ENCODE data around the gene SOCS3. TPM values are rescaled to one million over a fixed set of nuclear protein-coding genes. Genes with fewer than 3 reads are reported as not detected.

SOCS3 gene
- total RNA-seq, 2 experiments from 2014 or later = 281 to 290 TPM

DNA sequence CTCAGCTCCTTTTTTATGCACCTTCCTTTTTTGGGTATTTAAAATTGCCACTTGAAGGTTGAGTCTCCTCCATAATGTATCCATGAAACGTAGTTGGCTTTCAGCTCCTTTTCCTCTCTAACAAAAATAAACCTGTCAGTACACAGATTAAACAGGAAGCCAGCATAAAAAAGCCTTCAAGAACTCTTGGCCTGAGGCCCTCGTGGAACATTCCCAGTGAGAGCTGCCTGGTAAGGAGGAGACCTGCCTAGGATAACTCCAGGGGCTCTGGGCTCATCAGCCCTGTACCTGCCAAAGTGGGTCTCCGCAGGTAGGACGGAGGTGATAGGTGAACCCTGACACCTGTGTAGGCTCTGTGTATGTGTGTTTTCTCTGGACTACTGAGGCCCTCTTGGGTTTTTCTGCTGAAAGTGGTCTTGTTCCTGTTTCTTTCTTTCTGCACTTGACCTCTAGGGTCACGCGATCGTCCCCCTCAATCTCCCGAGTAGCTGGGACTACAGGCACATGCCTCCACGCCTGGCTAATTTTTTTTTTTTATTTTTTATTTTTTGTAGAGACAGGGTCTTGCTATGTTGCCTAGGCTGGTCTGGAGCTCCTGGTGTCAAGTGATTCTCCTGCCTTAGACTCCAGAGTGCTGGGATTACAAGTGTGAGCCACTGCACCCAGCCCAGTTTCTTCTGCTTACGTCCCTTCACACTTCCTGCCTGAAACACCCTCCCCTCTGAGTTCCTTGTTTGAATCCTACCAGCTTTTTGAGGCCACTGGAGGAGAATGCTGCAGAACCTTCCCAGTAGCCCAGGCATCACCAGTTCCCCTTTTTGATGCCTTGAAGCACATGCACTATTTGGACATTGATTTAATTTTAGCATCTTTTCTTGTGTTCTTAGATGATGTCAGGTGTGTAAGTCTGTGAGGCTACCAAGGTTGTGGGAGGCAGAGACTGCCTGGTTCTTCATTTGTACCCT is 28.4 kb upstream of the SOCS3 start:
- Mint-ChIP-seq H3K27ac (peak overlapping the region; percentile 99), H3K4me1 (ENCODE audit: low read depth) (peaks cover 89% of the 10 kb centered on the region), H3K4me3 (peak overlapping the region; percentile 57), H3K27me3 (ENCODE audit: low read depth) (no peaks in the 10 kb centered on the region), H3K9me3 (no peaks in the 10 kb centered on the region), H3K36me3 (ENCODE audit: low read depth) (peaks cover 35% of the 10 kb centered on the region)
- intact Hi-C loops (cut with micrococcal nuclease) = no loop called here
- CTCF ChIA-PET = interaction anchor here (0.6 to 1.4 kb wide), 8 partner anchors 8 to 206 kb away, joined by 3 to 7 read pairs (median 3); no protein-coding TSS in a partner anchor
- peak; percentile 48 for DNase-seq

GRCh38 chr17:78384479-78385175 is 24.8 kb upstream of the SOCS3 start:
- no peaks in the 10 kb centered on the region for H3K27me3 Mint-ChIP-seq (ENCODE audit: low read depth)
- CTCF ChIA-PET = interaction anchor here (0.7 to 4.7 kb wide), 6 partner anchors 21 to 122 kb away, joined by 3 to 35 read pairs (median 4); no protein-coding TSS in a partner anchor
- H3K4me1 Mint-ChIP-seq (ENCODE audit: low read depth) = peaks cover 98% of the 10 kb centered on the region
- peak overlapping the region; percentile 99 for H3K27ac Mint-ChIP-seq
- peak; percentile 46 for DNase-seq
- no peaks in the 10 kb centered on the region for H3K9me3 Mint-ChIP-seq
- intact Hi-C loops (cut with micrococcal nuclease) = no loop called here
- H3K4me3 Mint-ChIP-seq = peak overlapping the region; percentile 70
- H3K36me3 Mint-ChIP-seq (ENCODE audit: low read depth) = peaks cover 51% of the 10 kb centered on the region

- peaks cover 96% of the 10 kb centered on the region for H3K4me1 Mint-ChIP-seq (ENCODE audit: low read depth)
- H3K27ac Mint-ChIP-seq = peak overlapping the region; percentile 99
- intact Hi-C loops (cut with micrococcal nuclease) = no loop called here
- peak; percentile 88 for DNase-seq
- peaks cover 54% of the 10 kb centered on the region for H3K36me3 Mint-ChIP-seq (ENCODE audit: low read depth)
- H3K9me3 Mint-ChIP-seq = no peaks in the 10 kb centered on the region
- CTCF ChIA-PET = interaction anchor here (0.9 to 4.7 kb wide), 4 partner anchors 20 to 34 kb away, joined by 3 to 35 read pairs (median 4); no protein-coding TSS in a partner anchor
- peak overlapping the region; percentile 70 for H3K4me3 Mint-ChIP-seq
- H3K27me3 Mint-ChIP-seq (ENCODE audit: low read depth) = no peaks in the 10 kb centered on the region
These were observed 24.0 kb upstream of the SOCS3 start for GRCh38 chr17:78383725-78384471.

DNA sequence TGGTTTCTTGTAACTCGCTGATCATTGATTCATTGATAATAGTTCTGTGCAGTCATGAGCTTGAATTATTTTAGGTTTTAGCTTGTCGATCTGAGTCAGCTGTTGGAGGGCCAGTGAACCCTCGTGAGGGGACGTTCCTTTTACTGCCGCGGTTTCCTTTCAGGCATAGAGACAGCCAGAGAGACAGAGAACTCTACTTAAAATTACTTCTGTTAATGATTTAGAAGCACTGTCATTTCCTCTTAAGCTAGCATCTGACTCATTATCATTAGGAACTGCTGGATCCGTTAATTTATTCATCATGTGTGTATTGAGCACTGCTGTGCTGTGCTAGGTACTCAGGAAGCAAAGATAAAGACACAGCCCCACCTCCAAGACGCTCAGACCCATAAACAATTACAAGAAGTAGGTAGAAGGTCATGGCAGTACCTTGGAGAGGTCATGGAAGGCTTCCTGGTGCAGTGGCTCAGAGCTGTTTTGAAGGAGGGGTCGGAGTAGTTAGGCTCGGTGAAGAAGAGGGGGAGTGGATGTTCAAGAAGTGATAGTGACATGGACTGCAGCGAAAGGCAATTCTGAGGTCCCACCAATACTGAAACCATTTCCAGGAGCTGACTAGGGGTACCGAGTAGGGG is 21.8 kb upstream of the SOCS3 start:
- Mint-ChIP-seq H3K4me1 (ENCODE audit: low read depth) (peaks cover 84% of the 10 kb centered on the region), H3K4me3 (peak overlapping the region; percentile 93), H3K27me3 (ENCODE audit: low read depth) (no peaks in the 10 kb centered on the region), H3K36me3 (ENCODE audit: low read depth) (peaks cover 45% of the 10 kb centered on the region), H3K27ac (peak overlapping the region; percentile 99), H3K9me3 (no peaks in the 10 kb centered on the region)
- intact Hi-C loops (cut with micrococcal nuclease) = no loop called here
- CTCF ChIA-PET = interaction anchor here (1.2 to 4.7 kb wide), 4 partner anchors 10 to 41 kb away, joined by 3 to 35 read pairs (median 6); no protein-coding TSS in a partner anchor
- DNase-seq = peak; percentile 75

GRCh38 chr17:78380370-78380769 is 20.5 kb upstream of the SOCS3 start:
- peaks cover 39% of the 10 kb centered on the region for H3K36me3 Mint-ChIP-seq (ENCODE audit: low read depth)
- H3K27ac Mint-ChIP-seq = peak overlapping the region; percentile 99
- no peaks in the 10 kb centered on the region for H3K27me3 Mint-ChIP-seq (ENCODE audit: low read depth)
- intact Hi-C loops (cut with micrococcal nuclease) = no loop called here
- H3K4me1 Mint-ChIP-seq (ENCODE audit: low read depth) = peaks cover 78% of the 10 kb centered on the region
- no peaks in the 10 kb centered on the region for H3K9me3 Mint-ChIP-seq
- no peak for DNase-seq
- peak overlapping the region; percentile 93 for H3K4me3 Mint-ChIP-seq
- CTCF ChIA-PET = interaction anchor here (4.7 kb wide), 1 partner anchor 19 kb away, joined by 35 read pairs; no protein-coding TSS in a partner anchor

- Mint-ChIP-seq H3K36me3 (ENCODE audit: low read depth) (peaks cover 32% of the 10 kb centered on the region), H3K4me3 (peak overlapping the region; percentile 93), H3K9me3 (no peaks in the 10 kb centered on the region), H3K4me1 (ENCODE audit: low read depth) (peaks cover 70% of the 10 kb centered on the region), H3K27ac (peak overlapping the region; percentile 99), H3K27me3 (ENCODE audit: low read depth) (no peaks in the 10 kb centered on the region)
- CTCF ChIA-PET = interaction anchor here (1.4 to 2.9 kb wide), 2 partner anchors 18 to 43 kb away, joined by 3 to 12 read pairs; no protein-coding TSS in a partner anchor
- no peak for DNase-seq
- intact Hi-C loops (cut with micrococcal nuclease) = no loop called here
These were observed 19.2 kb upstream of the SOCS3 start for GRCh38 chr17:78379131-78379491.

DNA sequence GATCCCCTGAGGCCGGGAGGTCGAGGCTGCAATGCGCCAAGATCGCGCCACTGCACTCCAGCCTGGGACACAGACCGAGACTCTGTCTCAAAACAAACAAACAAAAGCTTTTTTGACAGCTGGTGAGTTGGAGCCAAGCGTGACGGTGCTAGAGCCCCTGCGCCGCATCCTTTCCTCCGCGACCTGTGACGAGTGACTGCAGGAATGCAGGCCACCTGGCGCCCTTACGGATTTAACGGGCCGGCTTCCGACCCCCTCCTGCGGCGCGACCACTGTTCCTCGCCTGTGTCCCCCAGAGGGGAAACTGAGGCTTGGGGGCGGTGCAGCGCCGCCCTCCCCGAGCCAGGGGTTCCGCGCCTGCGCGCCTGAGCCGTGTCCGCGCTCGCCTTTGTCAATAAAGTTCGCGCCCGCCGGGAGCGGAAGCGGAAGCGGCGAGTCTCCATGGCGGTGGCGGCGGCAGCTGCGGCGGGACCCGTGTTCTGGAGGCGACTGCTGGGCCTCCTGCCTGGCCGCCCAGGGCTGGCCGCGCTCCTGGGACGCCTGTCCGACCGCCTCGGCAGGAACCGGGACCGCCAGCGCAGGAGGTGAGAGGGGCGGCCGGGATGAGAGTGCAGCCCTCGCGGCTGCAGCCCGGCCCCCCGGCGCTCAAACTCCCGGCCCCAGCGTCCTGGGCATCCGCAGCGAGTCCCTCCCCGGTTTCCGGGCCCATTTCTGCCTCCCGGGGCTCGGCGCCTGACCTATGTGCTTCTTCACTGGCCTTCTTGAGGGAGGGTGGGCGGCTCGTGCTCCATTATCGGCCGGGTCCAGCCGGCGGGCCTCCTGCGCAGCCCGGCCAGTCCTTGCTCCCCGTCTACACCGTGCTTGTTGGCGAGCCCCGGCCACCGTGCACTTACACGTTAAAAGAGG is 18.6 kb upstream of the SOCS3 start, which contains the start of gene PGS1:
Gene PGS1, plus strand, starts transcription at position 425 of the 906 bp plus-strand sequence. Its CDS starts 17 bp downstream, at position 442.
- CTCF ChIA-PET = interaction anchor here (1.4 to 2.9 kb wide), 3 partner anchors 11 to 43 kb away, joined by 3 to 12 read pairs (median 4); no protein-coding TSS in a partner anchor

DNA sequence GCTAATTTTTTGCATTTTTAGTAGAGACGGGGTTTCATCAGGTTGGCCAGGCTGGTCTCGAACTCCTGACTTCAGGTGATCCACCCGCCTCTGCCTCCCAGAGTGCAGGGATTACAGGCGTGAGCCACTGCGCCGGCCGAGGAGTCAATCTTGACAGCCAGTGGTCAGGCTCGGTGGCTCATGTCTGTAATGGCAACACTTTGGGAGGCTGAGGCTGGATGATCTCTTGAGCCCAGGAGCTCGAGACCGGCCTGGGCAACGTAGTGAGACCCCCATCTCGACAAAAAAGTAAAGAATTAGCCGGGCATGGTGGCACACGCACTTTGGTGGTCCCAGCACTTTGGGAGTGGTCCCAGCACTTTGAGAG is 18.0 kb upstream of the SOCS3 start:
- Mint-ChIP-seq H3K36me3 (ENCODE audit: low read depth) (peaks cover 26% of the 10 kb centered on the region), H3K4me3 (peak overlapping the region; percentile 93), H3K27ac (peak overlapping the region; percentile 71), H3K9me3 (no peaks in the 10 kb centered on the region), H3K27me3 (ENCODE audit: low read depth) (no peaks in the 10 kb centered on the region), H3K4me1 (ENCODE audit: low read depth) (peaks cover 57% of the 10 kb centered on the region)
- DNase-seq = no peak
- CTCF ChIA-PET = interaction anchor here (0.8 to 2.9 kb wide), 4 partner anchors 10 to 38 kb away, joined by 3 to 12 read pairs (median 4); no protein-coding TSS in a partner anchor
- intact Hi-C loops (cut with micrococcal nuclease) = loop anchor here (1.0 kb wide), 1 partner anchor 14 kb away; no protein-coding TSS in a partner anchor

More for the DNA sequence above, 18.6 kb upstream of the SOCS3 start, which contains the start of gene PGS1:
- intact Hi-C loops (cut with micrococcal nuclease) = no loop called here
- Mint-ChIP-seq H3K27me3 (ENCODE audit: low read depth) (no peaks in the 10 kb centered on the region), H3K4me1 (ENCODE audit: low read depth) (peaks cover 63% of the 10 kb centered on the region), H3K9me3 (no peaks in the 10 kb centered on the region), H3K36me3 (ENCODE audit: low read depth) (peaks cover 28% of the 10 kb centered on the region), H3K4me3 (peak within 1 kb of the TSS; percentile 93), H3K27ac (peak within 1 kb of the TSS; percentile 99)
- DNase-seq = peak; percentile 86

- CTCF ChIA-PET = interaction anchor here (1.4 to 2.8 kb wide), 3 partner anchors 12 to 36 kb away, joined by 4 to 12 read pairs (median 11); no protein-coding TSS in a partner anchor
- peaks cover 40% of the 10 kb centered on the region for H3K4me1 Mint-ChIP-seq (ENCODE audit: low read depth)
- no peaks in the 10 kb centered on the region for H3K27me3 Mint-ChIP-seq (ENCODE audit: low read depth)
- H3K4me3 Mint-ChIP-seq = no peak overlapping the region
- H3K9me3 Mint-ChIP-seq = no peaks in the 10 kb centered on the region
- H3K36me3 Mint-ChIP-seq (ENCODE audit: low read depth) = peaks cover 15% of the 10 kb centered on the region
- intact Hi-C loops (cut with micrococcal nuclease) = no loop called here
- DNase-seq = no peak
- H3K27ac Mint-ChIP-seq = no peak overlapping the region
These were observed 16.3 kb upstream of the SOCS3 start for GRCh38 chr17:78376161-78376560.

- H3K4me3 Mint-ChIP-seq = no peak overlapping the region
- H3K4me1 Mint-ChIP-seq (ENCODE audit: low read depth) = peaks cover 34% of the 10 kb centered on the region
- H3K36me3 Mint-ChIP-seq (ENCODE audit: low read depth) = peaks cover 10% of the 10 kb centered on the region
- intact Hi-C loops (cut with micrococcal nuclease) = no loop called here
- no peaks in the 10 kb centered on the region for H3K9me3 Mint-ChIP-seq
- CTCF ChIA-PET = interaction anchor here (1.4 to 2.8 kb wide), 3 partner anchors 11 to 36 kb away, joined by 4 to 12 read pairs (median 11); no protein-coding TSS in a partner anchor
- H3K27ac Mint-ChIP-seq = no peak overlapping the region
- DNase-seq = no peak
- no peaks in the 10 kb centered on the region for H3K27me3 Mint-ChIP-seq (ENCODE audit: low read depth)
These were observed 15.7 kb upstream of the SOCS3 start for GRCh38 chr17:78375401-78376151.

All from activated naive CD4-positive, alpha-beta T cell treated with anti-CD3 and anti-CD28 coated beads for 36 hours (primary cell).